ENCODE measurements around the gene MKLN1. TPM values are rescaled to one million over a fixed set of nuclear protein-coding genes. Genes with fewer than 3 reads are reported as not detected.
"Not testable (repeated sequence)": the region's sequence is repeated elsewhere in the genome, so short reads cannot be mapped to it uniquely, and the experiment has no call there.

The MKLN1 gene
- polyA plus RNA-seq, 1 of the 3 experiments (the other 2 are of a cell fraction), result 11.0 TPM

GRCh38 chr7:131425992-131426391 is 98.3 kb downstream of the MKLN1 start:
- Histone ChIP-seq H3K9me3 (no peaks in the 10 kb centered on the region), H2AFZ (ENCODE audit: low read depth) (no peak overlapping the region), H3F3A (replicated peaks; ENCODE audit: insufficient read depth) (peaks cover 9% of the 10 kb centered on the region), H3K36me3 (replicated peaks in 1 of 2; ENCODE audit: control insufficient read depth in 1 of 2, insufficient read depth in 2 of 2, low read length in 1 of 2) (peaks cover 27 to 65% of the 10 kb centered on the region in 2 experiments), H3K9ac (no peak overlapping the region), H3K9me2 (no peaks in the 10 kb centered on the region), H3K79me2 (ENCODE audit: insufficient read depth) (peaks cover 25% of the 10 kb centered on the region), H3K4me1 (ENCODE audit: control insufficient read depth in 1 of 2, insufficient read depth in 2 of 2, low read depth in 1 of 2, low read length in 1 of 2) (no peaks in the 10 kb centered on the region; a peak in 1 of 4 replicates), H3K27ac (ENCODE audit: low read depth in 2 of 2, low read length in 1 of 2) (no peak overlapping the region), H4K20me1 (ENCODE audit: insufficient read depth) (peaks cover 4% of the 10 kb centered on the region; the same call in 1 of the 2 replicates), H3K4me3 (ENCODE audit: low read depth in 2 of 2, low read length in 1 of 2) (no peak overlapping the region), H3K27me3 (ENCODE audit: insufficient read depth) (no peaks in the 10 kb centered on the region), H3K4me2 (no peak overlapping the region)
- CTCF ChIA-PET, result interaction anchor here (0.6 to 0.7 kb wide), 2 partner anchors 68 to 97 kb away, joined by 3 read pairs; no protein-coding TSS in a partner anchor
- 94% methylated on average over 3 of the region's 3 CpGs for WGBS (ENCODE audit: low lambda C conversion rate)
- DNase-seq, result no peak
- TF ChIP-seq USF1 (IDR thresholded peaks at IDR 0.05; ENCODE audit: borderline replicate concordance, low read depth) (no peak), SIN3A (IDR thresholded peaks at IDR 0.05; ENCODE audit: borderline replicate concordance, low read depth, low read length) (no peak), CHD2 (IDR thresholded peaks at IDR 0.05; ENCODE audit: low read length, partially characterized antibody) (no peak), ELF1 (IDR thresholded peaks at IDR 0.05) (no peak), RCOR1 (IDR thresholded peaks at IDR 0.05; ENCODE audit: low read length) (no peak), EP300 (IDR thresholded peaks at IDR 0.05; ENCODE audit: borderline replicate concordance in 1 of 2, low read depth in 1 of 2, low read length in 1 of 2) (no peak), POLR2AphosphoS5 (IDR thresholded peaks at IDR 0.05; ENCODE audit: low read depth, low read length) (no peak), JUND (IDR thresholded peaks at IDR 0.05) (no peak), MEF2A (IDR thresholded peaks at IDR 0.05; ENCODE audit: borderline replicate concordance, low read depth) (no peak), RFX5 (IDR thresholded peaks at IDR 0.05; ENCODE audit: low read length) (no peak), TAF1 (IDR thresholded peaks at IDR 0.05; ENCODE audit: borderline replicate concordance, low read depth, low read length) (no peak), REST (IDR thresholded peaks at IDR 0.05; ENCODE audit: low read depth, low read length) (no peak), FOXJ3 (CRISPR knock-in tag; IDR thresholded peaks at IDR 0.05) (no peak), FOXM1 (IDR thresholded peaks at IDR 0.05; ENCODE audit: low read depth) (no peak), YY1 (IDR thresholded peaks at IDR 0.05; ENCODE audit: low read depth) (no peak), TEAD4 (IDR thresholded peaks at IDR 0.05; ENCODE audit: borderline replicate concordance, insufficient read depth) (no peak)
- TF ChIP-seq, protein P1, sequence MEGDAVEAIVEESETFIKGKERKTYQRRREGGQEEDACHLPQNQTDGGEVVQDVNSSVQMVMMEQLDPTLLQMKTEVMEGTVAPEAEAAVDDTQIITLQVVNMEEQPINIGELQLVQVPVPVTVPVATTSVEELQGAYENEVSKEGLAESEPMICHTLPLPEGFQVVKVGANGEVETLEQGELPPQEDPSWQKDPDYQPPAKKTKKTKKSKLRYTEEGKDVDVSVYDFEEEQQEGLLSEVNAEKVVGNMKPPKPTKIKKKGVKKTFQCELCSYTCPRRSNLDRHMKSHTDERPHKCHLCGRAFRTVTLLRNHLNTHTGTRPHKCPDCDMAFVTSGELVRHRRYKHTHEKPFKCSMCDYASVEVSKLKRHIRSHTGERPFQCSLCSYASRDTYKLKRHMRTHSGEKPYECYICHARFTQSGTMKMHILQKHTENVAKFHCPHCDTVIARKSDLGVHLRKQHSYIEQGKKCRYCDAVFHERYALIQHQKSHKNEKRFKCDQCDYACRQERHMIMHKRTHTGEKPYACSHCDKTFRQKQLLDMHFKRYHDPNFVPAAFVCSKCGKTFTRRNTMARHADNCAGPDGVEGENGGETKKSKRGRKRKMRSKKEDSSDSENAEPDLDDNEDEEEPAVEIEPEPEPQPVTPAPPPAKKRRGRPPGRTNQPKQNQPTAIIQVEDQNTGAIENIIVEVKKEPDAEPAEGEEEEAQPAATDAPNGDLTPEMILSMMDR (IDR thresholded peaks at IDR 0.05), result no peak
- POLR2A ChIA-PET, result no interaction called here

GRCh38 chr7:131430826-131431225 is 103.2 kb downstream of the MKLN1 start:
- H3K27ac ChIP-seq (ENCODE audit: low read depth in 2 of 2, low read length in 1 of 2); H3K9ac ChIP-seq; DNase-seq; POLR2A ChIA-PET; H3K4me1 ChIP-seq (ENCODE audit: control insufficient read depth in 1 of 2, insufficient read depth in 2 of 2, low read depth in 1 of 2, low read length in 1 of 2); H3K27me3 ChIP-seq (ENCODE audit: insufficient read depth); H3K4me3 ChIP-seq (ENCODE audit: low read depth in 2 of 2, low read length in 1 of 2); H2AFZ ChIP-seq (ENCODE audit: low read depth); H3K79me2 ChIP-seq (ENCODE audit: insufficient read depth); H3K9me2 ChIP-seq; H4K20me1 ChIP-seq (ENCODE audit: insufficient read depth); H3K4me2 ChIP-seq; H3K9me3 ChIP-seq; H3F3A ChIP-seq (replicated peaks; ENCODE audit: insufficient read depth): not testable (repeated sequence)
- 95% methylated on average over 7 of the region's 7 CpGs for WGBS (ENCODE audit: low lambda C conversion rate)
- CTCF ChIA-PET, result interaction anchor here (2.0 kb wide), 1 partner anchor 362 kb away, joined by 7 read pairs; no protein-coding TSS in a partner anchor
- H3K36me3 ChIP-seq (replicated peaks in 1 of 2; ENCODE audit: control insufficient read depth in 1 of 2, insufficient read depth in 2 of 2, low read length in 1 of 2), result peaks cover 38 to 81% of the 10 kb centered on the region in 2 experiments

Data from SK-N-SH (cell line).